ENCODE results near the gene GPALPP1.

DNA sequence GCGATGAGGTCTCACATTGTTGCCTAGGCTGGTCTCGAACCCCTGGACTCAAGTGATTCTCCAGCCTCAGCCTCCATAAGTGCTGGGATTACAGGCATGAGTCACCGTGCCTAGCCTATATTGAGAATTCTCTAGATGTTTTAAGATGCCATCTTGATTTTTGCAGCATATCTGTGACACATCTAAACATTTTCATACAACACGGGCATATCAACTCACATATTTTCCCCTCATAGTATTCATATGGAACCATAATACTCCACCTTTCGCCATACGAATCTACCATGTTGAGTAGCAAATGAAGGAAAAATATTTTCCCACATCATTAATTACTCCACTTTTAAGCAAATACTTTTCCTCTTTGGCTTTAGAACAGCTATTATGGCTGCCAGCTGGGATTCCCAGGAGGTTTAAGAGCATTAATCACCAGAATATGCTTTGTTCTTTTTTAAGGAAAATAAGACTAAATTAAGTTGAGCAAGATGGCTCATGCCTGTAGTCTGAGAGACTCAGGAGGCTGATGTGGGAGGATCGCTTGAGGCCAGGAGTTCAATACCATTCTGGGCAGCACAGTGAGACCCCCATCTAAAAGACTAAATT lies 74.0 kb downstream of the GPALPP1 start:
- no peak for TF ChIP-seq EP300 (IDR thresholded peaks at IDR 0.05)
- TF ChIP-seq, protein P1, sequence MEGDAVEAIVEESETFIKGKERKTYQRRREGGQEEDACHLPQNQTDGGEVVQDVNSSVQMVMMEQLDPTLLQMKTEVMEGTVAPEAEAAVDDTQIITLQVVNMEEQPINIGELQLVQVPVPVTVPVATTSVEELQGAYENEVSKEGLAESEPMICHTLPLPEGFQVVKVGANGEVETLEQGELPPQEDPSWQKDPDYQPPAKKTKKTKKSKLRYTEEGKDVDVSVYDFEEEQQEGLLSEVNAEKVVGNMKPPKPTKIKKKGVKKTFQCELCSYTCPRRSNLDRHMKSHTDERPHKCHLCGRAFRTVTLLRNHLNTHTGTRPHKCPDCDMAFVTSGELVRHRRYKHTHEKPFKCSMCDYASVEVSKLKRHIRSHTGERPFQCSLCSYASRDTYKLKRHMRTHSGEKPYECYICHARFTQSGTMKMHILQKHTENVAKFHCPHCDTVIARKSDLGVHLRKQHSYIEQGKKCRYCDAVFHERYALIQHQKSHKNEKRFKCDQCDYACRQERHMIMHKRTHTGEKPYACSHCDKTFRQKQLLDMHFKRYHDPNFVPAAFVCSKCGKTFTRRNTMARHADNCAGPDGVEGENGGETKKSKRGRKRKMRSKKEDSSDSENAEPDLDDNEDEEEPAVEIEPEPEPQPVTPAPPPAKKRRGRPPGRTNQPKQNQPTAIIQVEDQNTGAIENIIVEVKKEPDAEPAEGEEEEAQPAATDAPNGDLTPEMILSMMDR (IDR thresholded peaks at IDR 0.05) = no peak
- TF ChIP-seq JUNB (IDR thresholded peaks at IDR 0.05) = no peak
- TF ChIP-seq PHF8 (IDR thresholded peaks at IDR 0.05; ENCODE audit: borderline replicate concordance, low read depth) = no peak
- no peak for TF ChIP-seq NPAS2 (CRISPR knock-in tag; IDR thresholded peaks at IDR 0.05; ENCODE audit: borderline replicate concordance)
- TF ChIP-seq, protein P2, sequence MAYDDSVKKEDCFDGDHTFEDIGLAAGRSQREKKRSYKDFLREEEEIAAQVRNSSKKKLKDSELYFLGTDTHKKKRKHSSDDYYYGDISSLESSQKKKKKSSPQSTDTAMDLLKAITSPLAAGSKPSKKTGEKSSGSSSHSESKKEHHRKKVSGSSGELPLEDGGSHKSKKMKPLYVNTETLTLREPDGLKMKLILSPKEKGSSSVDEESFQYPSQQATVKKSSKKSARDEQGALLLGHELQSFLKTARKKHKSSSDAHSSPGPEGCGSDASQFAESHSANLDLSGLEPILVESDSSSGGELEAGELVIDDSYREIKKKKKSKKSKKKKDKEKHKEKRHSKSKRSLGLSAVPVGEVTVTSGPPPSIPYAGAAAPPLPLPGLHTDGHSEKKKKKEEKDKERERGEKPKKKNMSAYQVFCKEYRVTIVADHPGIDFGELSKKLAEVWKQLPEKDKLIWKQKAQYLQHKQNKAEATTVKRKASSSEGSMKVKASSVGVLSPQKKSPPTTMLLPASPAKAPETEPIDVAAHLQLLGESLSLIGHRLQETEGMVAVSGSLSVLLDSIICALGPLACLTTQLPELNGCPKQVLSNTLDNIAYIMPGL (CRISPR knock-in tag; IDR thresholded peaks at IDR 0.05; ENCODE audit: borderline replicate concordance) = no peak
- no peak for TF ChIP-seq BHLHE40 (IDR thresholded peaks at IDR 0.05; ENCODE audit: low read depth, low read length)
- no peak for TF ChIP-seq POLR2A (IDR thresholded peaks at IDR 0.05; ENCODE audit: low read length)
- TF ChIP-seq CBX8 (IDR thresholded peaks at IDR 0.05) = no peak
- TF ChIP-seq, protein P3, sequence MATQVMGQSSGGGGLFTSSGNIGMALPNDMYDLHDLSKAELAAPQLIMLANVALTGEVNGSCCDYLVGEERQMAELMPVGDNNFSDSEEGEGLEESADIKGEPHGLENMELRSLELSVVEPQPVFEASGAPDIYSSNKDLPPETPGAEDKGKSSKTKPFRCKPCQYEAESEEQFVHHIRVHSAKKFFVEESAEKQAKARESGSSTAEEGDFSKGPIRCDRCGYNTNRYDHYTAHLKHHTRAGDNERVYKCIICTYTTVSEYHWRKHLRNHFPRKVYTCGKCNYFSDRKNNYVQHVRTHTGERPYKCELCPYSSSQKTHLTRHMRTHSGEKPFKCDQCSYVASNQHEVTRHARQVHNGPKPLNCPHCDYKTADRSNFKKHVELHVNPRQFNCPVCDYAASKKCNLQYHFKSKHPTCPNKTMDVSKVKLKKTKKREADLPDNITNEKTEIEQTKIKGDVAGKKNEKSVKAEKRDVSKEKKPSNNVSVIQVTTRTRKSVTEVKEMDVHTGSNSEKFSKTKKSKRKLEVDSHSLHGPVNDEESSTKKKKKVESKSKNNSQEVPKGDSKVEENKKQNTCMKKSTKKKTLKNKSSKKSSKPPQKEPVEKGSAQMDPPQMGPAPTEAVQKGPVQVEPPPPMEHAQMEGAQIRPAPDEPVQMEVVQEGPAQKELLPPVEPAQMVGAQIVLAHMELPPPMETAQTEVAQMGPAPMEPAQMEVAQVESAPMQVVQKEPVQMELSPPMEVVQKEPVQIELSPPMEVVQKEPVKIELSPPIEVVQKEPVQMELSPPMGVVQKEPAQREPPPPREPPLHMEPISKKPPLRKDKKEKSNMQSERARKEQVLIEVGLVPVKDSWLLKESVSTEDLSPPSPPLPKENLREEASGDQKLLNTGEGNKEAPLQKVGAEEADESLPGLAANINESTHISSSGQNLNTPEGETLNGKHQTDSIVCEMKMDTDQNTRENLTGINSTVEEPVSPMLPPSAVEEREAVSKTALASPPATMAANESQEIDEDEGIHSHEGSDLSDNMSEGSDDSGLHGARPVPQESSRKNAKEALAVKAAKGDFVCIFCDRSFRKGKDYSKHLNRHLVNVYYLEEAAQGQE (IDR thresholded peaks at IDR 0.05) = no peak
- no peak for TF ChIP-seq RFX5 (IDR thresholded peaks at IDR 0.05)
- no peak for TF ChIP-seq MAFK (IDR thresholded peaks at IDR 0.05; ENCODE audit: partially characterized antibody)

All from A549 (cell line).